NCI-H2227 (cell line): Measurements from ENCODE around the gene RNF149.
"Not testable (repeated sequence)": the region's sequence is repeated elsewhere in the genome, so short reads cannot be mapped to it uniquely, and the experiment has no call there.

Experiments
- DNase-seq: peaks from one replicate; lab custom pipeline; 2025; ENCODE audit not compliant: unreplicated experiment; lab: John Stamatoyannopoulos, UW

Gene RNF149

GRCh38 chr2:101308432-101309210 is at the start of gene RNF149:
Gene RNF149 (minus strand): TSS chr2:101308701. CDS start chr2:101308588, 113 bp downstream.
- DNase-seq = peak; percentile 94

GRCh38 chr2:101357376-101357775 is 48.9 kb upstream of the RNF149 start:
- DNase-seq = no peak

- no peak for DNase-seq
These were observed 48.0 kb upstream of the RNF149 start for GRCh38 chr2:101356521-101356920.

GRCh38 chr2:101356055-101356454 is 47.6 kb upstream of the RNF149 start:
- no peak for DNase-seq

GRCh38 chr2:101355401-101356054 is 47.0 kb upstream of the RNF149 start:
- DNase-seq = no peak

GRCh38 chr2:101354420-101355311 is 46.2 kb upstream of the RNF149 start:
- no peak for DNase-seq

GRCh38 chr2:101352631-101353030 is 44.1 kb upstream of the RNF149 start:
- DNase-seq = not testable (repeated sequence)

GRCh38 chr2:101351207-101351606 is 42.7 kb upstream of the RNF149 start:
- no peak for DNase-seq

GRCh38 chr2:101349893-101350662 is 41.6 kb upstream of the RNF149 start:
- DNase-seq = no peak

GRCh38 chr2:101348883-101349282 is 40.4 kb upstream of the RNF149 start:
- DNase-seq = no peak

GRCh38 chr2:101346909-101347308 is 38.4 kb upstream of the RNF149 start:
- DNase-seq = no peak

- DNase-seq = no peak
These were observed 35.6 kb upstream of the RNF149 start for GRCh38 chr2:101344137-101344536.

- DNase-seq = no peak
These were observed 34.1 kb upstream of the RNF149 start for GRCh38 chr2:101342625-101343008.

GRCh38 chr2:101341901-101342624 is 33.6 kb upstream of the RNF149 start:
- DNase-seq = peak; percentile 66

- DNase-seq = no peak
These were observed 32.9 kb upstream of the RNF149 start for GRCh38 chr2:101341421-101341820.

GRCh38 chr2:101340141-101340551 is 31.6 kb upstream of the RNF149 start:
- DNase-seq = no peak

GRCh38 chr2:101339266-101339880 is 30.9 kb upstream of the RNF149 start:
- no peak for DNase-seq

GRCh38 chr2:101337877-101338276 is 29.4 kb upstream of the RNF149 start:
- DNase-seq = no peak

GRCh38 chr2:101332885-101333766 is 24.6 kb upstream of the RNF149 start:
- DNase-seq = no peak
